ENCODE data around the gene KRT31. TPM values are rescaled to one million over a fixed set of nuclear protein-coding genes. Genes with fewer than 3 reads are reported as not detected.

Gene KRT31
- total and polyA plus RNA-seq, 2 of the 8 experiments (the other 6 are each of a cell fraction or from before 2014, with no cell fraction given), result not detected

GRCh38 chr17:41416479-41416878, 19.1 kb upstream of the KRT31 start (continued):
- TF ChIP-seq RAD21 (IDR thresholded peaks at IDR 0.05 in 1 of 2, conservative IDR thresholded peaks at IDR 0.05 in 1 of 2; ENCODE audit: low read depth in 2 of 2, low read length in 2 of 2), result no peak
- TF ChIP-seq CREB1 (IDR thresholded peaks at IDR 0.05), result no peak
- no peak for TF ChIP-seq ZNF274 (IDR thresholded peaks at IDR 0.05; ENCODE audit: borderline replicate concordance, extremely low read depth, low read length)
- no peak for TF ChIP-seq TAF7 (optimal IDR thresholded peaks at IDR 0.05; ENCODE audit: borderline replicate concordance, low read depth, low read length)
- no peak for TF ChIP-seq RXRA (IDR thresholded peaks at IDR 0.05; ENCODE audit: insufficient read depth, low read depth, low read length)
